C1 segment of cervical spinal cord (tissue), 14 donors: Measurements from ENCODE around the gene SNX6.
"Not testable (repeated sequence)": the region's sequence is repeated elsewhere in the genome, so short reads cannot be mapped to it uniquely, and the experiment has no call there.

Source experiments
- DNase-seq, 14 donors: peaks; one replicate each; lab custom pipeline; 2025; lab: John Stamatoyannopoulos, UW

The SNX6 gene

GRCh38 chr14:34634360-34634771, 4.4 kb upstream of the SNX6 start:
- not testable (repeated sequence) for DNase-seq

- no peak for DNase-seq
These were observed 3.8 kb upstream of the SNX6 start for GRCh38 chr14:34633742-34634141.

GRCh38 chr14:34632411-34632978, 2.5 kb upstream of the SNX6 start:
- DNase-seq = no peak

DNA sequence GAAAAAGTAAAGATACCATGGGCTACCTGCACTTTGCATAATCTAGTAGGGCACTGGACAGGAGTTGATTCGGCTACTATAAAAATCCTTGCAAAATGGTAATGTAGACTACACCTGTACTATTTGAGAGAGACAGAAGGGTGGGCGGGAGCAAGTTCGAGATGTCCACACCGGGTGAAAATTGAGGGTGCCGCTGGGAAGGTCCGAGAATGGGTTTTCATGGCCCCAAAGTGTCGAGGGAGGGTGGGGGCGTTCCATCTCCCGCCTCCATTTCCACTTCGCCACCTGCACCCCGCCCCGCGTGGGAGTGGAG, 648 bp downstream of the SNX6 start:
- DNase-seq = peak in 1 of 14 donors; percentile 26

- DNase-seq = no peak
These were observed 1.2 kb downstream of the SNX6 start for GRCh38 chr14:34628681-34629135.

GRCh38 chr14:34623506-34623905, 6.4 kb downstream of the SNX6 start:
- no peak for DNase-seq

- DNase-seq = no peak
These were observed 9.1 kb downstream of the SNX6 start for GRCh38 chr14:34620839-34621238.

DNA sequence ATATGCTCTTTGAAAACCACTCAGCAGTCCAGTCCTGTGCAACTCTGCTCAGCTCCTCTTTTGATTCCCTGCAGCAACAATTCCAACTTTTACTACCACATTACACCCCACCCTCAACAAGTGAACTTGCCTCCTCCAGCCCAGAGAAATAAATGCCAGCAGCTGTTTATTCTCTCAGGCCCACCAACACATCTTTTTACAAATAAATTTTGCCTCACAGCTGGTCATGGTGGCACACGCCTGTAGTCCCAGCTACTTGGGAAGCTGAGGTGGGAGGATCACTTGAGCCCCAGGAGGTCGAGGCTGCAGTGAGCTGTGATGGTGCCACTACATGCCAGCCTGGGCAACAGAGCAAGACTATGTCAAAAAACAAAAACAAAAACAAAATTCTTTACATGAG, 9.8 kb downstream of the SNX6 start:
- DNase-seq = no peak

GRCh38 chr14:34619471-34619870, 10.5 kb downstream of the SNX6 start:
- no peak for DNase-seq

GRCh38 chr14:34616360-34616759, 13.6 kb downstream of the SNX6 start:
- DNase-seq = no peak

GRCh38 chr14:34615507-34615906, 14.4 kb downstream of the SNX6 start:
- no peak for DNase-seq

- DNase-seq = no peak
These were observed 15.3 kb downstream of the SNX6 start for GRCh38 chr14:34614638-34615037.

DNA sequence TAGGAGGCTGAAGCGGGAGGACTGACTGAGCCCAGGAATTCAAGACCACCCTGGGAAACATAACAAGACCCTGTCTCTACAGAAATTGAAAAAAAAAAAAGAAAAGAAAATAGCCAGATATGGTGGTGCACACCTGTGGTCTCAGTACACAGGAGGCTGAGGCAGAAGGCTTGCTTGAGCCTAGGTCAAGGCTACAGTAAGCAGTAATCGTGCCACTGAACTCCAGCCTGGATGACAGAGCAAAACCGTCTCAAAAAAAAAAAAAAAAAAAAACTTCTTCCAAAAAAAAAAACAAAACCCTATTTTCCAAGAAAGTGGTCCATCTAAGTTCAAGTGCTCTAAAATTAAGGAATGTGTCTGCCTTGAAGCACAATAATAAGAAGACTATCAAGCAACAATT, 19.8 kb downstream of the SNX6 start:
- DNase-seq = no peak

GRCh38 chr14:34605461-34605860, 24.5 kb downstream of the SNX6 start:
- DNase-seq = no peak

DNA sequence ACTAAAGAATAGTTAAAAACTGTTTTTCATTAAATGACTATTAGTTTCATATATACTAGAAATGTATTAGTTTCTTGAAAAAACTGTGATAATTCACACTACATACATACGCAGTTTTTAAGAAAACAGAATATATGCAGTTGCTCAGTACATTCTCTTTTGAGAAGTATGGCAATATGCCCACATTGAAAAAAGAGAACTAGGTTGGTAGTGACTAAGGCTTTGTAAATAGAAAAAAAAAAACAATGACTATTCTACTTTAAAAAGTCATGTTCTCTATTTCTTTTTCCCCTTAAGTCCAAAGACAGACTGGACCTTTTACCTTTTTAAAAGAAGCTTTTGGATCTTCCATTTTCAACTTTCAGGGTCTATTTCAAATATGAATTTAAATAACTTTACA, 25.0 kb downstream of the SNX6 start:
- DNase-seq = no peak

- DNase-seq = no peak
These were observed 33.1 kb downstream of the SNX6 start for GRCh38 chr14:34596891-34597290.

DNA sequence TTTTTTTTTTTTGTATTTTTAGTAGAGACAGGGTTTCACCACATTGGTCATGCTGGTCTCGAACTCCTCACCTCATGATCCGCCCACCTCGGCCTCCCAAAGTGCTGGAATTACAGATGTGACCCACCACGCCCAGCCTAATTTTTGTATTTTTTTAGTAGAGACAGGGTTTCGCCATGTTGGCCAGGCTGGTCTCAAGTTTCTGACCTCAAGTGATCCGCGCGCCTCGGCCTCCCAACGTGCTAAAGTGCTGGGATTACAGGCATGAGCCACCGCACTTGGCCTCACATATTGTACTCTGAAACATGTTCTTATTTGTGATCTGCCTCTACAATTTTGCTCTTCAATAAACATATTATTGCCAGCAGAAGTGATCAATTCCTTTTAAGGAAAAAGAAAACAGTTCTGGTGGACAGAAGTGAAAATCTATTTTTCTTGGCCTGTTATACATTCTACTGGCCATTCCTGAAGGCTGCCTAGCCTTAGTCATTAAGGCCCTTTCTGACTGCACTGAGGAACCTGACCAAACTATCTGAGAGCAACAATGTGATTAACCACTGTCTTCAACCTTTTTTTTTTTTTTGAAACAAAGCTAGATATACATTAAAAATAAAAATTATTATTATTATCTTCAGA, 36.1 kb downstream of the SNX6 start:
- no peak for DNase-seq

GRCh38 chr14:34592623-34593022, 37.3 kb downstream of the SNX6 start:
- DNase-seq = no peak

DNA sequence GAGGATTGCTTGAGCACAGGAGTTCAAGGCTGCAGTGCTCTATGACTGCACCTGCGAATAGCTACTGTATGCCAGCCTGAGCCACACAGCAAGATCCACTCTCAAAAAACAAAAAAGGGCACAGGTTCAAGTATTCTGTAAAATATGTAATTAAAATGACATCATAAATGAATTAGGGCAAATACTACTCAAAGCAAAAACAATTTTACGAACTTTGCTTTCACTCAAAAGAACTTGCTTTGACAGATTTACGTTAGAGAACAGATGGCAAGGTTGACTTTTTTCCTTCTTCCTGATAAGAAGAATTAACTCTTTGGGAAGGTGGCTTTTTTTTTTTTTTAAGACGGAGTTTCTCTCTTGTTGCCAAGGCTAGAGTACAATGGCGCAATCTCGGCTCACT, 46.4 kb downstream of the SNX6 start:
- no peak for DNase-seq

- DNase-seq = no peak
These were observed 47.7 kb downstream of the SNX6 start for GRCh38 chr14:34582117-34582680.

GRCh38 chr14:34580381-34580780, 49.6 kb downstream of the SNX6 start:
- DNase-seq = no peak

DNA sequence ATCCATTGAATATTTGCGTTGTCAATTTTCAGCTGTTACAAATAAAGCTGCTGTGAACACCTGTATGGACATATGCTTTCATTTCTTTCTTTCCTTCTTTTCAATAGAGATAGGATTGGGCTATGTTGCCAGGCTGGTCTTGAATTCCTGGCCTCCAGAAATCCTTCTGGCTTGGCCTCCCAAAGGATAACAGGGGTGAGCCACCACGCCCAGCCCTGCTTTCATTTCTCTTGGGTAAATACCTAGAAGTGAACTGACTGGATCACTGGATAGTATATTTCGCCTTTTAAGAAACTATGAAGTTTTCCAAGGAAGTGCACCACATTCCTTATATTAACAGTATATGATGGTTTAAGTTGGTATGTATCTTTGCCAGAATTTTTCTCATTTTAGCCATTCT, 58.2 kb downstream of the SNX6 start:
- no peak for DNase-seq

GRCh38 chr14:34569750-34570149, 60.2 kb downstream of the SNX6 start:
- no peak for DNase-seq

DNA sequence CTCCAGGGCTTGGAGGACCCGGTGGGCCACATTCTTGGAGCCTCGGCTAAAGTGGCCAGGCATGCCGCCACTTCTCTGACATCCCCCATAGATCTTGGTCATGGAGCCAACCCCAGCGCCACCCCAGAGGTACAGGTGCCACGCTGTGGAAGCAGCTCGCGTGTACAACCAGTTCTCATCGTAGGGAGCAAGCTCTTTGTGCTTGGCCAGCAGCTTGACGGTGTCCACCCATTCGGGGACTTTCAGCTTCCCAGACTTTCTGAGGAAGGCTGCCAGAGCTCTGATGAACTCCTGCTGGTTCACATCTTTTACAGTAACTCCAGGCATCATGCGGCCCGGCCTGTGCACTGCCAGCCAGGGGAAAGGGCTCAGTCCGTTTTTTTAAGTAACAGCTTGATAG, 61.1 kb downstream of the SNX6 start:
- peak in 1 of 14 donors; percentile 56 for DNase-seq
